Measurements from ENCODE around the gene SGPL1.
"Not testable (repeated sequence)": the region's sequence is repeated elsewhere in the genome, so short reads cannot be mapped to it uniquely, and the experiment has no call there.

SGPL1 gene

GRCh38 chr10:70917226-70917625, 101.5 kb downstream of the SGPL1 start:
- DNase-seq (ENCODE audit: low spot score) (no peak), FAIRE-seq (peak; percentile 35)

- FAIRE-seq = no peak
- DNase-seq (ENCODE audit: low spot score) = no peak
Observed at GRCh38 chr10:70917635-70918034, 101.9 kb downstream of the SGPL1 start.

- no peak for FAIRE-seq
- DNase-seq (ENCODE audit: low spot score) = no peak
Observed at GRCh38 chr10:70918851-70919530, 103.2 kb downstream of the SGPL1 start.

- FAIRE-seq; DNase-seq (ENCODE audit: low spot score): not testable (repeated sequence)
Observed at GRCh38 chr10:70919906-70920305, 104.2 kb downstream of the SGPL1 start.

- FAIRE-seq = no peak
- DNase-seq (ENCODE audit: low spot score) = no peak
Observed at GRCh38 chr10:70920519-70920918, 104.8 kb downstream of the SGPL1 start.

- DNase-seq (ENCODE audit: low spot score) (no peak), FAIRE-seq (no peak)
Observed at GRCh38 chr10:70921285-70921684, 105.5 kb downstream of the SGPL1 start.

- DNase-seq (ENCODE audit: low spot score) = no peak
- peak; percentile 9 for FAIRE-seq
Observed at GRCh38 chr10:70923696-70924095, 107.9 kb downstream of the SGPL1 start.

- DNase-seq (ENCODE audit: low spot score) (peak; percentile 80), FAIRE-seq (peak; percentile 79)
Observed at GRCh38 chr10:70925377-70926225, 109.9 kb downstream of the SGPL1 start.

- DNase-seq (ENCODE audit: low spot score) (no peak), FAIRE-seq (no peak)
Observed at GRCh38 chr10:70926226-70927000, 110.7 kb downstream of the SGPL1 start.

GRCh38 chr10:70927189-70927943, 111.6 kb downstream of the SGPL1 start:
- DNase-seq (ENCODE audit: low spot score) (no peak), FAIRE-seq (no peak)

- FAIRE-seq = no peak
- no peak for DNase-seq (ENCODE audit: low spot score)
Observed at GRCh38 chr10:70928140-70928539, 112.4 kb downstream of the SGPL1 start.

GRCh38 chr10:70930263-70931000, 114.7 kb downstream of the SGPL1 start:
- FAIRE-seq = no peak
- no peak for DNase-seq (ENCODE audit: low spot score)
